ENCODE measurements around the gene PARG.
"Not testable (repeated sequence)": the region's sequence is repeated elsewhere in the genome, so short reads cannot be mapped to it uniquely, and the experiment has no call there.

GRCh38 chr10:49872740-49873139 is 69.1 kb downstream of the PARG start:
- TF ChIP-seq CTCF (IDR thresholded peaks at IDR 0.05); POLR2AphosphoS5 (IDR thresholded peaks at IDR 0.05; ENCODE audit: insufficient read depth in 1 of 2, low read depth in 1 of 2): not testable (repeated sequence)
